GM12875 (cell line): ENCODE results near the gene KDM4B.
A peak's percentile ranks its signal among the peaks of the same experiment; 100 is the strongest.

Source experiments
- H3K4me3 ChIP-seq: one replicate; pipeline ENCODE4 v1.5.1; 2011; ENCODE audit warnings: low read depth, low read length, control low read depth
- TF ChIP-seq, protein P1 (sequence below): IDR thresholded peaks from 2 replicates; pipeline ENCODE4 v1.5.1; 2011; ENCODE audit warnings: low read depth, mild to moderate bottlenecking, control low read depth, inconsistent platforms, low read length, moderate library complexity, borderline replicate concordance; ENCODE audit not compliant: insufficient read depth

The KDM4B gene

GRCh38 chr19:4968462-4969291 lies at the start of gene KDM4B:
Gene KDM4B (plus strand): TSS chr19:4969113. CDS start chr19:5032891, 63,778 bp downstream.
- TF ChIP-seq, protein P1, sequence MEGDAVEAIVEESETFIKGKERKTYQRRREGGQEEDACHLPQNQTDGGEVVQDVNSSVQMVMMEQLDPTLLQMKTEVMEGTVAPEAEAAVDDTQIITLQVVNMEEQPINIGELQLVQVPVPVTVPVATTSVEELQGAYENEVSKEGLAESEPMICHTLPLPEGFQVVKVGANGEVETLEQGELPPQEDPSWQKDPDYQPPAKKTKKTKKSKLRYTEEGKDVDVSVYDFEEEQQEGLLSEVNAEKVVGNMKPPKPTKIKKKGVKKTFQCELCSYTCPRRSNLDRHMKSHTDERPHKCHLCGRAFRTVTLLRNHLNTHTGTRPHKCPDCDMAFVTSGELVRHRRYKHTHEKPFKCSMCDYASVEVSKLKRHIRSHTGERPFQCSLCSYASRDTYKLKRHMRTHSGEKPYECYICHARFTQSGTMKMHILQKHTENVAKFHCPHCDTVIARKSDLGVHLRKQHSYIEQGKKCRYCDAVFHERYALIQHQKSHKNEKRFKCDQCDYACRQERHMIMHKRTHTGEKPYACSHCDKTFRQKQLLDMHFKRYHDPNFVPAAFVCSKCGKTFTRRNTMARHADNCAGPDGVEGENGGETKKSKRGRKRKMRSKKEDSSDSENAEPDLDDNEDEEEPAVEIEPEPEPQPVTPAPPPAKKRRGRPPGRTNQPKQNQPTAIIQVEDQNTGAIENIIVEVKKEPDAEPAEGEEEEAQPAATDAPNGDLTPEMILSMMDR: no peak
- H3K4me3 ChIP-seq: peak within 1 kb of the TSS; percentile 71

DNA sequence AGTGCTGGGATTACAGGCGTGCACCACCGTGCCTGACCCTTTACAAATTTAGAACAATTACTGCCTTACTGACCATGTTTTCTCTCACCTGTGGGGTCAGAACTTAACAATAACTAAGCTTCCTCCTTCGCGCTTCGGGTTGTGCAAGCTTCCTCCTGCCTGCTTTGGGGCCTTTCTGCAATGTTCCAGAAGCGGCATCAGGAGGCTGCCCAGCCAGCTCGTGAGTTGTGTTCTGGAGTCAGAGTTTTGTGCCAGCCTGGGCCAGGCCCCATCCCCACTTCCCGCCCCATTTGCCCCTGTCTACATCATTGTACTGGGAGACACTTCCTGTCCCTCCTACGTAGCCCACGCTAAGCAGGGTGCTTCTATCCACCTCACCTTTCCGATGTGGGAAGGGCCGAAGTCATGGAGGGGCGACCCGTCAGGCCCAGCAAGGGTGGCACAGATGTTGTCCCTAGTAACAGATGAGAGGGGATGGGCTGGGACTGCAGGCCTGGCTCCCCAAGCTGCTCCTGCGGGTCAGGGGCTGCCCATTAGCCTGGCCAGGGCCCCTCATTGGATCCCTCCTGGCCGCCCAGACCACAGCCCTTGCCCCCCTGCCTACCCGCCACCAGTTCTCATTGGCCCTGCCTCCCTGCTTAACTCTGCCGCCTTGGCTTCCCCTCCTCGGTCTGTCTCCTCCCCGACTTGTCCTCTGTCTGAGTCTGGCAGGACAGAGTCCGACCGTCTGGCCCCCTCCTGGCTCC lies 46.2 kb upstream of the KDM4B start:
- TF ChIP-seq, protein P1: no peak
- no peak overlapping the region for H3K4me3 ChIP-seq

DNA sequence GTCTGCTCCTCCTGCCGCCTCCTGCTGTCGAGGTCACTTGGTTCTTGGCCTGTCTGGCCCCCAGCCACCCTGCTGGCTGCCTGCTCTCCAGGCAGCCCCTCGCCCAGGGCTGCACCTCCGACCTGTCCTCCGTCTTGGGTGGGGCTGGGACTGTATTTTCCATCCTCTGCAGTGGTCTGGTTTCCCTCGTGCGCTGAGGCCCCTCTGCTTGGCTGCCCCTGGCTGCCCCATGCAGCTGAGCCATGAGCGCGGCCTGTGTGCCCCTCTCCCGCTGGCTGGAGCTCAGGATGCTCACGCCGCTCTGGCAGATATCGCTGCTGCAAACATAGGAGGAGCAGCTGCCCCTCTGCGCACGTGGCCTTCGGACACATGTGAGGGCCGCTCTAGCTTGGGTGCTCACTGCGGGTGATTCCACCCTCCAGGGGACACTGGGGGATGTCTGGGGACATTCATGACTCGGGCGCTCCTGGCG lies 45.6 kb upstream of the KDM4B start:
- H3K4me3 ChIP-seq: no peak overlapping the region
- TF ChIP-seq, protein P1: no peak

DNA sequence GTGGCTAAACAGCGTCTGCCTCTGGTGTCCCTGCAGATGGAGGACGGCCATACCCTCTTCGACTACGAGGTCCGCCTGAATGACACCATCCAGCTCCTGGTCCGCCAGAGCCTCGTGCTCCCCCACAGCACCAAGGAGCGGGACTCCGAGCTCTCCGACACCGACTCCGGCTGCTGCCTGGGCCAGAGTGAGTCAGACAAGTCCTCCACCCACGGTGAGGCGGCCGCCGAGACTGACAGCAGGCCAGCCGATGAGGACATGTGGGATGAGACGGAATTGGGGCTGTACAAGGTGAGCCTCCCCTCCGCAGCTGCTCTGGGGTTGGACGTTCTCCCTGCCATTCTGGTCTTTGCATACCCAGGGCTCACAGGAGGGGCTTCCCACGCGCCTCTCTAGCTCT lies 39.7 kb upstream of the KDM4B start:
- no peak overlapping the region for H3K4me3 ChIP-seq
- TF ChIP-seq, protein P1: no peak

GRCh38 chr19:4930664-4931063 lies 38.2 kb upstream of the KDM4B start:
- TF ChIP-seq, protein P1: no peak
- H3K4me3 ChIP-seq: no peak overlapping the region

- no peak overlapping the region for H3K4me3 ChIP-seq
- TF ChIP-seq, protein P1: no peak
Observed at GRCh38 chr19:4932711-4933110, 36.2 kb upstream of the KDM4B start.
